ENCODE data around the gene PLA2G4B.

PLA2G4B gene

DNA sequence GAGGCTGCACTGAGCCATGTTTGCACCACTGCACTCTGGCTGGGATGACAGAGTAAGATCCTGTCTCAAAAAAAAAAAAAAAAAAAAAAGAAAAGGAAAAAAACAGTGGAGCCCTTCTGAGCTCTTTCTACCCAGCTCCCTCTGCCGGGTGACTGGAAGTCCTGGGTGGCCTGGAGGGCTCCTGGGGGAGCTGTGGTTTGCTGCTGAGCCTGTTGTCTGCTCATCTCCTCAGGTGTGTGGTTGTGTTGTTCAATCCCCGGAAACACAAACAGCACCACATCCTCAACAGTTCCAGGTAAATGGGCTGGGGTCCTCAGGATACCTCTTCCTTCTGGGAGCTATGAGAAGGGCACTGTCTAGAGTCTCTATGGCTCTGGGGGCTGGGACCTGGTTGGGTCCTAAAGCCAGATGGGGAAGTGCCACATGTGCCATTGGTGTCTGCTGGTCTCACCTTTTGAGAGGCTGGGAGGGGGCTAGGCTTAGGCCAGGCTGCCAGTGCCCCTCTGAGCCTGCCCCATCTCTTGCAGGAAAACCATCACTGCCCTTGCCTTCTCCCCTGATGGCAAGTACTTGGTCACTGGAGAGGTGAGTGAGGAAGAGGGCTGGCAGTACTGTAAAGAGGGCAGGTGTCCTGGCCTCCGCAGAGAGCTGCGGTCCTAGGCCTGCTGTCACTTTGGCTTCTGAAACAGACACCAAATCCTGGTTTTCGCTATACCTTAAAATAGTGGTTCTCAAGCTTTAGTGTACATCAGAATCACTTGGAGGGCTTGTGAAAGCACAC, 27.8 kb upstream of the PLA2G4B start:
- H3K4me3 ChIP-seq (ENCODE audit: low read depth, low read length) = no peak overlapping the region
- H3K36me3 ChIP-seq = no peaks in the 10 kb centered on the region
- no peaks in the 10 kb centered on the region for H3K27me3 ChIP-seq (ENCODE audit: insufficient read depth, low read depth, severe bottlenecking)
- H3K27ac ChIP-seq = no peak overlapping the region
- TF ChIP-seq, protein P1, sequence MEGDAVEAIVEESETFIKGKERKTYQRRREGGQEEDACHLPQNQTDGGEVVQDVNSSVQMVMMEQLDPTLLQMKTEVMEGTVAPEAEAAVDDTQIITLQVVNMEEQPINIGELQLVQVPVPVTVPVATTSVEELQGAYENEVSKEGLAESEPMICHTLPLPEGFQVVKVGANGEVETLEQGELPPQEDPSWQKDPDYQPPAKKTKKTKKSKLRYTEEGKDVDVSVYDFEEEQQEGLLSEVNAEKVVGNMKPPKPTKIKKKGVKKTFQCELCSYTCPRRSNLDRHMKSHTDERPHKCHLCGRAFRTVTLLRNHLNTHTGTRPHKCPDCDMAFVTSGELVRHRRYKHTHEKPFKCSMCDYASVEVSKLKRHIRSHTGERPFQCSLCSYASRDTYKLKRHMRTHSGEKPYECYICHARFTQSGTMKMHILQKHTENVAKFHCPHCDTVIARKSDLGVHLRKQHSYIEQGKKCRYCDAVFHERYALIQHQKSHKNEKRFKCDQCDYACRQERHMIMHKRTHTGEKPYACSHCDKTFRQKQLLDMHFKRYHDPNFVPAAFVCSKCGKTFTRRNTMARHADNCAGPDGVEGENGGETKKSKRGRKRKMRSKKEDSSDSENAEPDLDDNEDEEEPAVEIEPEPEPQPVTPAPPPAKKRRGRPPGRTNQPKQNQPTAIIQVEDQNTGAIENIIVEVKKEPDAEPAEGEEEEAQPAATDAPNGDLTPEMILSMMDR (IDR thresholded peaks at IDR 0.05; ENCODE audit: low read depth, low read length) = no peak
- no peak for DNase-seq
- no peaks in the 10 kb centered on the region for H3K9me3 ChIP-seq (ENCODE audit: severe bottlenecking)

DNA sequence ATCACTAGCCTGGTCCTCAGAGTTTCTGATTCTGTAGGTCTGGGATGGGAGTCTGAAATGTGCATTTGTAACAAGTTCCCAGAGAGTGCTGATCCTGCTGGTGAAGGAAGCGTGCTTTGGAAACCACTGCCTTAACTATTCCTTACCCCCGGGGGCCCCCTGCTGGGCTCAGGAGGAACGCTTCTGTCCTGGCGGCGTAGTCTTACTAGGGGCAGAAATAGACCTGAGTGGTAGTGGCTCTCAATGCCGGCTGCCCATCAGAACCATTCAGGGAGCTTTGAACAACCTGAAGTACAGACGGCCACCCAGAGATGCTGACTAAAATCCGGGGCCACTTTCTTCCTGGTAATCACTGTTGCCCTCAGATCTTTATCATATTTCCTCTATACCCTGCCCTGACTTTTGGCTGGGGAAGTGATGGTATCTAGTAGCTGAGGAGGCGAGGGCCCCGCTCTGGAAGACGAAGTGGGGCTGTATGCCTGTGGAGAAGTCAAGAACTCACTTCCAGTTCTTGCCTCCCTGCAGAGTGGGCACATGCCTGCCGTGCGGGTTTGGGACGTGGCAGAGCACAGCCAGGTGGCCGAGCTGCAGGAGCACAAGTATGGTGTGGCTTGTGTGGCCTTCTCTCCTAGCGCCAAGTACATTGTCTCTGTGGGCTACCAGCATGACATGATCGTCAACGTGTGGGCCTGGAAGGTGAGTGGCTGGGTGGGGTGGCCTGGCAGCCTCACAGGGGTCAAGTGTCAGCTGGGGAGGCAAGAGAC, 27.0 kb upstream of the PLA2G4B start:
- H3K9me3 ChIP-seq (ENCODE audit: severe bottlenecking) = no peaks in the 10 kb centered on the region
- peak; percentile 86 for DNase-seq
- H3K27ac ChIP-seq = no peak overlapping the region
- no peak overlapping the region for H3K4me3 ChIP-seq (ENCODE audit: low read depth, low read length)
- TF ChIP-seq, protein P1 (IDR thresholded peaks at IDR 0.05; ENCODE audit: low read depth, low read length) = peak; percentile 81
- H3K36me3 ChIP-seq = no peaks in the 10 kb centered on the region
- no peaks in the 10 kb centered on the region for H3K27me3 ChIP-seq (ENCODE audit: insufficient read depth, low read depth, severe bottlenecking)

DNA sequence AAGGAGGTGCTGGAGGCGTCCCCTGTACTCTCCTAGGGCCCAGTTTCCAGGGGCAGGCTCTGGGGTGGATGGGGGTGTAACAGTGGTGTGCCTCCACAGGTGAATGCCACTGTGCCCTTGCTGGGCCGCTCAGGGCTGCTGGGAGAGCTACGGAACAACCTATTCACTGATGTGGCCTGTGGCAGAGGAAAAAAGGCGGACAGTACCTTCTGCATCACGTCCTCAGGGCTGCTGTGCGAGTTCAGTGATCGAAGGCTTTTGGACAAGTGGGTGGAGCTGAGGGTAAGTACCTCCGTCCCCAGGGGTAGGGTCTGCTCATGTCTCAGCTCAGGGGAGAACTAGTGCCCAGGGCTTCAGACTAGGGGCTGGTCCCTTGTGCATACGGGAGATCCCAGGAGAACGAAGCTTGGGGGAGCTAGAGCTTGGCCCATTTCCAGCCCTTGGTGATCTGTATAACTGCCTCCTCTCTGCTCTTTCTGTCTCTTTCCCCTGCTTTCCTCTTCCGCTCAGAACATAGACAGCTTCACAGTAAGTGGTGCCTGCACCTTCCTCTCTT, 25.7 kb upstream of the PLA2G4B start:
- H3K9me3 ChIP-seq (ENCODE audit: severe bottlenecking) = no peaks in the 10 kb centered on the region
- no peaks in the 10 kb centered on the region for H3K27me3 ChIP-seq (ENCODE audit: insufficient read depth, low read depth, severe bottlenecking)
- no peak overlapping the region for H3K27ac ChIP-seq
- no peak for DNase-seq
- TF ChIP-seq, protein P1 (IDR thresholded peaks at IDR 0.05; ENCODE audit: low read depth, low read length) = no peak
- H3K36me3 ChIP-seq = no peaks in the 10 kb centered on the region
- H3K4me3 ChIP-seq (ENCODE audit: low read depth, low read length) = no peak overlapping the region

DNA sequence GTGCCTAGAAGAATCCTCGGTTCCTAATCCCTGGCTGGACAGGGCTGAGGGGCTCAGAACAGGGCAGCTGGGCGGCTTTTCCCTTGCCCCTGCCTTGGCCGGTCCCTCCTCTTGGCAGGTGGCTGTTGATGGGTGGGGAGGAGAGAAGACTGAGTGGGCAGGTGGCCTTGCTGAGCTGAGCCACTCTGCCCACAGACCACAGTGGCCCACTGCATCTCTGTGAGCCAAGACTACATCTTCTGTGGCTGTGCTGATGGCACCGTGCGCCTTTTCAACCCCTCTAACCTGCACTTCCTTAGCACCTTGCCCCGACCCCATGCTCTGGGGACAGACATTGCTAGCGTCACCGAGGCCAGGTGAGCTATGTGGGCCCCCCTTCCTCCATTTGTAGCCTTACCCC, 25.2 kb upstream of the PLA2G4B start:
- Histone ChIP-seq H3K36me3 (no peaks in the 10 kb centered on the region), H3K27me3 (ENCODE audit: insufficient read depth, low read depth, severe bottlenecking) (no peaks in the 10 kb centered on the region), H3K27ac (no peak overlapping the region), H3K9me3 (ENCODE audit: severe bottlenecking) (no peaks in the 10 kb centered on the region), H3K4me3 (ENCODE audit: low read depth, low read length) (no peak overlapping the region)
- TF ChIP-seq, protein P1 (IDR thresholded peaks at IDR 0.05; ENCODE audit: low read depth, low read length) = no peak
- DNase-seq = no peak

DNA sequence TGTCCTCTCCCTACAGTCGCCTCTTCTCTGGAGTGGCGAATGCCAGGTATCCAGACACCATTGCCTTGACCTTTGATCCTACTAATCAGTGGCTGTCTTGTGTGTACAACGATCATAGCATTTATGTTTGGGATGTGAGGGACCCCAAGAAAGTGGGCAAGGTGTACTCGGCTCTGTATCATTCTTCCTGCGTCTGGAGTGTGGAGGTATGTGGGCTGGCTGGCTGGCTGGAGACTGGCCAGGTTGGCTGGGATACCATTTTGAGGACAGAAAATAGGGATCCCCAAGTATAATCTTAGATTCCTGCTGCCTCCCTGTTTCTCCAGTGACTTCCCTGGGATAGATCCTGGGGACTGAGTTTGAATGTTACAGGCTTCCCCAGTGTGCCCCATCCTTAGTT, 24.1 kb upstream of the PLA2G4B start:
- H3K9me3 ChIP-seq (ENCODE audit: severe bottlenecking) = no peaks in the 10 kb centered on the region
- no peaks in the 10 kb centered on the region for H3K36me3 ChIP-seq
- H3K27me3 ChIP-seq (ENCODE audit: insufficient read depth, low read depth, severe bottlenecking) = no peaks in the 10 kb centered on the region
- TF ChIP-seq, protein P1 (IDR thresholded peaks at IDR 0.05; ENCODE audit: low read depth, low read length) = no peak
- no peak overlapping the region for H3K27ac ChIP-seq
- H3K4me3 ChIP-seq (ENCODE audit: low read depth, low read length) = no peak overlapping the region
- DNase-seq = no peak
